HCT116 (cell line): ENCODE data around the gene ZNF474. TPM values are rescaled to one million over a fixed set of nuclear protein-coding genes. Genes with fewer than 3 reads are reported as not detected.

Experiments used
- ATAC-seq: fragments of 200-7000 bp; cut with Tn5 transposase; 2 replicates; pipeline ENCODE4 v1.9.1; 2020; ENCODE audit warnings: mild to moderate bottlenecking, moderate library complexity
- BruUV-seq: library from RNA; stranded (reverse); fragments of 400-500 nt; replicated peaks from 2 replicates; lab custom pipeline; 2021; lab: Mats Ljungman, UMichigan
- CTCF ChIA-PET: fragments of 300-600 bp; sonication (Branson Sonifier 250); formaldehyde crosslinking; loops from one replicate; lab custom pipeline; 2021; ENCODE audit warnings: antibody characterized with exemption; lab: Charles Lee
- POLR2A ChIA-PET: fragments of 300-600, 350-600 bp; sonication (Branson Sonifier 250); formaldehyde crosslinking; loops from one replicate; lab custom pipeline; 2021; ENCODE audit warnings: antibody characterized with exemption; lab: Charles Lee
- RAD21 ChIA-PET, 2 experiments: fragments of 300-600 bp; sonication (Branson Sonifier 250); formaldehyde crosslinking; loops; one replicate each; lab custom pipeline; 2023; ENCODE audit warnings: low total read pairs in 2 of 2; ENCODE audit not compliant: uncharacterized antibody in 2 of 2, unreplicated experiment in 2 of 2, low non-redundant PET in 1 of 2; lab: Charles Lee
- DNase-seq: peaks from one replicate; pipeline ENCODE4 v3.0.0-alpha.2; 2010; ENCODE audit warnings: low read depth, low spot score
- H2AFZ ChIP-seq: fragments of 200-600 bp; shearing (Covaris generic), sonication (generic); 2 replicates; pipeline ENCODE4 v1.6.1; 2017; ENCODE audit warnings: low read depth, mixed run types, mixed read lengths, antibody characterized with exemption, low read length; ENCODE audit not compliant: poor library complexity, severe bottlenecking
- H3K27ac ChIP-seq: 2 replicates; pipeline ENCODE4 v1.5.1; 2012; ENCODE audit warnings: low read depth, low read length
- H3K27me3 ChIP-seq: fragments of 200-600 bp; sonication (generic); 2 replicates; pipeline ENCODE4 v1.6.1; 2016; ENCODE audit warnings: mixed run types, low read length, mixed read lengths; ENCODE audit not compliant: insufficient read depth
- H3K36me3 ChIP-seq, 2 experiments: fragments of 200-500 bp in 1 of 2; fragments of 200-600 bp in 1 of 2; sonication (Bioruptor generic) in 1 of 2; sonication (generic) in 1 of 2; 2 replicates each; pipeline versions ENCODE4 v1.5.1 to v1.6.1; 2014 to 2016; ENCODE audit warnings: low read length in 2 of 2, inconsistent platforms in 1 of 2, mixed read lengths in 1 of 2, mixed run types in 1 of 2; ENCODE audit not compliant: insufficient read depth in 2 of 2, control insufficient read depth in 1 of 2
- H3K4me1 ChIP-seq, 2 experiments: fragments of 200-600 bp in 1 of 2; sonication (generic) in 1 of 2; 2 replicates each; pipeline versions ENCODE4 v1.5.1 to v1.6.1; 2012 to 2017; ENCODE audit warnings: low read length in 2 of 2, inconsistent platforms in 1 of 2, mild to moderate bottlenecking in 1 of 2, mixed read lengths in 1 of 2, mixed run types in 1 of 2, moderate library complexity in 1 of 2; ENCODE audit not compliant: insufficient read depth in 2 of 2, control insufficient read depth in 1 of 2
- H3K4me2 ChIP-seq: fragments of 200-600 bp; sonication (generic); 2 replicates; pipeline ENCODE4 v1.6.1; 2017; ENCODE audit warnings: mixed run types, low read length, mixed read lengths
- H3K4me3 ChIP-seq, 2 experiments: fragments of 200-600 bp in 1 of 2; sonication (generic) in 1 of 2; replicated peaks in 1 of 2; 2 replicates each; pipeline ENCODE4 v1.5.1; 2011 to 2016; ENCODE audit warnings: low read length in 2 of 2, control low read depth in 1 of 2, low read depth in 1 of 2, mild to moderate bottlenecking in 1 of 2, mixed read lengths in 1 of 2, mixed run types in 1 of 2
- H3K79me2 ChIP-seq: fragments of 200-600 bp; sonication (generic); 2 replicates; pipeline ENCODE4 v1.6.1; 2017; ENCODE audit warnings: mild to moderate bottlenecking, mixed run types, low read length, moderate library complexity, mixed read lengths; ENCODE audit not compliant: insufficient read depth
- H3K9ac ChIP-seq: fragments of 200-600 bp; sonication (generic); 2 replicates; pipeline ENCODE4 v1.6.1; 2016; ENCODE audit warnings: low read length, mixed read lengths
- H3K9me2 ChIP-seq: fragments of 200-600 bp; sonication (generic), shearing (Covaris generic); 2 replicates; pipeline ENCODE4 v1.6.1; 2017; ENCODE audit warnings: mixed run types, mild to moderate bottlenecking, moderate library complexity; ENCODE audit not compliant: insufficient read depth
- H3K9me3 ChIP-seq, 2 experiments: fragments of 200-500 bp in 1 of 2; fragments of 200-600 bp in 1 of 2; sonication (Bioruptor generic) in 1 of 2; sonication (generic) in 1 of 2; 2 replicates each; pipeline ENCODE4 v1.6.1; 2014 to 2017; ENCODE audit warnings: low read length in 2 of 2, mixed read lengths in 2 of 2, inconsistent platforms in 1 of 2, low read depth in 1 of 2, mild to moderate bottlenecking in 1 of 2, mixed run types in 1 of 2, moderate library complexity in 1 of 2; ENCODE audit not compliant: control insufficient read depth in 1 of 2, insufficient read depth in 1 of 2
- H4K20me1 ChIP-seq: fragments of 200-600 bp; sonication (generic), shearing (Covaris generic); 2 replicates; pipeline ENCODE4 v1.6.1; 2017; ENCODE audit warnings: mixed run types, mild to moderate bottlenecking, moderate library complexity; ENCODE audit not compliant: insufficient read depth
- ATF3 ChIP-seq: IDR thresholded peaks from 2 replicates; pipeline ENCODE4 v1.6.1; 2012
- CEBPB ChIP-seq: IDR thresholded peaks from 2 replicates; pipeline ENCODE4 v1.6.1; 2012; ENCODE audit warnings: low read depth
- CTCF ChIP-seq, 3 experiments: fragments of 200-600 bp in 1 of 3; sonication (generic) in 1 of 3; IDR thresholded peaks in 2 of 3; conservative IDR thresholded peaks in 1 of 3; 2 replicates each; pipeline ENCODE4 v1.5.1; 2012 to 2017; ENCODE audit warnings: low read depth in 2 of 3, low read length in 2 of 3, antibody characterized with exemption in 1 of 3, borderline replicate concordance in 1 of 3, control low read depth in 1 of 3, mild to moderate bottlenecking in 1 of 3, mixed read lengths in 1 of 3, mixed run types in 1 of 3, moderate library complexity in 1 of 3; ENCODE audit not compliant: insufficient read depth in 1 of 3
- EGR1 ChIP-seq: IDR thresholded peaks from 2 replicates; pipeline ENCODE4 v1.6.1; 2012; ENCODE audit warnings: low read depth
- ELF1 ChIP-seq: IDR thresholded peaks from 2 replicates; pipeline ENCODE4 v1.6.1; 2012; ENCODE audit warnings: low read depth, borderline replicate concordance
- EZH2 ChIP-seq: fragments of 200-600 bp; sonication (generic); IDR thresholded peaks from 2 replicates; pipeline ENCODE4 v1.6.1; 2017; ENCODE audit warnings: antibody characterized with exemption, mixed run types
- EZH2phosphoT487 ChIP-seq: fragments of 200-600 bp; IDR thresholded peaks from 2 replicates; pipeline ENCODE4 v1.6.1; 2018; ENCODE audit warnings: antibody characterized with exemption, borderline replicate concordance
- JUND ChIP-seq: IDR thresholded peaks from 2 replicates; pipeline ENCODE4 v1.6.1; 2012
- POLR2AphosphoS5 ChIP-seq: IDR thresholded peaks from 2 replicates; pipeline ENCODE4 v1.6.1; 2011; ENCODE audit warnings: mild to moderate bottlenecking, low read depth, low read length, moderate library complexity
- RAD21 ChIP-seq: IDR thresholded peaks from 2 replicates; pipeline ENCODE4 v1.6.1; 2012; ENCODE audit warnings: low read depth, mild to moderate bottlenecking
- SP1 ChIP-seq: IDR thresholded peaks from 2 replicates; pipeline ENCODE4 v1.6.1; 2012; ENCODE audit warnings: low read depth
- SRF ChIP-seq: IDR thresholded peaks from 2 replicates; pipeline ENCODE4 v1.6.1; 2012; ENCODE audit warnings: low read depth
- ZFX ChIP-seq: fragments of 450-650 bp; IDR thresholded peaks from 2 replicates; pipeline ENCODE4 v1.6.1; 2017
- intact Hi-C: fragments of 100-400 bp; cut with micrococcal nuclease; formaldehyde crosslinking; loops from 2 replicates; pipeline ENCODE4 v1.10.0; 2022
- total RNA-seq: library from RNA; stranded (reverse); gene quantifications from one replicate; pipeline ENCODE4 v1.2.1, GENCODE V29; 2021; ENCODE audit not compliant: unreplicated experiment

ZNF474 gene
- total RNA-seq, 1 experiment from 2014 or later = 0.37 TPM

GRCh38 chr5:122142480-122143164, 13.3 kb downstream of the ZNF474 start:
- no peaks in the 10 kb centered on the region for H3K9me2 ChIP-seq
- no peaks in the 10 kb centered on the region for H3K4me1 ChIP-seq
- H3K4me2 ChIP-seq = no peak overlapping the region
- ChIA-PET RAD21 (no interaction called here), CTCF (interaction anchor here (2.0 kb wide), 1 partner anchor 14 kb away, joined by 6 read pairs; no protein-coding TSS in a partner anchor), POLR2A (no interaction called here)
- ATAC-seq = no peak
- H3K36me3 ChIP-seq = no peaks in the 10 kb centered on the region
- H3K9me3 ChIP-seq = no peaks in the 10 kb centered on the region
- no peak overlapping the region for H3K4me3 ChIP-seq
- intact Hi-C loops = no loop called here
- no peak overlapping the region for H2AFZ ChIP-seq
- no peak for DNase-seq
- TF ChIP-seq ELF1 (no peak), SP1 (no peak), EGR1 (no peak), EZH2phosphoT487 (no peak), JUND (no peak), CTCF (IDR thresholded peaks at IDR 0.05 in 2 of 3, conservative IDR thresholded peaks at IDR 0.05 in 1 of 3; ENCODE audit: borderline replicate concordance in 1 of 3, insufficient read depth in 1 of 3, low read depth in 2 of 3, low read length in 2 of 3) (no peak), CEBPB (no peak), POLR2AphosphoS5 (no peak), SRF (no peak), ZFX (no peak), ATF3 (no peak), EZH2 (no peak), RAD21 (no peak)
- H3K27ac ChIP-seq = no peak overlapping the region
- H4K20me1 ChIP-seq = no peaks in the 10 kb centered on the region
- no peak overlapping the region for H3K9ac ChIP-seq
- no TSS peak for BruUV-seq
- no peaks in the 10 kb centered on the region for H3K27me3 ChIP-seq
- no peaks in the 10 kb centered on the region for H3K79me2 ChIP-seq
